Midbrain (tissue), 1 donor: ENCODE data around the gene AREG.

Source experiments
- DNase-seq: peaks from one replicate; lab custom pipeline; 2025; lab: John Stamatoyannopoulos, UW

AREG gene

DNA sequence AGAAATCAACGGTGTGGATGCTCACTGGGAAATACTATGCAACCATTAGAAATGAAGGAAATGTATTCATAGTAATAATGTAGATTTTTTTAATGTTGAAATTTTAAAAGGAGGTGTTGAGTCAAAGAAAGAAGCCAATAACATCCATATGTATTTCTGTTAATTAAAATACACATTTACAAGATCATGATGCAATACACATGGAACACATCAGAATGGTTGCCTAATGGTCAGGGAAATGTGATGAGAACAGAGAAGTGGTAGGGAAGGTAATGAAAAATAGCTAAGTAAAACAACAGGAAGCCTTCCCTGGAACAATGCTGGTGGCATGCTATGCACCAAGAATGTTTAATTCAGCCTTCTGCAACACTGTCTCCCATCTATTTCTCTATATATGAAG is 18.2 kb downstream of the AREG start:
- DNase-seq: no peak

DNA sequence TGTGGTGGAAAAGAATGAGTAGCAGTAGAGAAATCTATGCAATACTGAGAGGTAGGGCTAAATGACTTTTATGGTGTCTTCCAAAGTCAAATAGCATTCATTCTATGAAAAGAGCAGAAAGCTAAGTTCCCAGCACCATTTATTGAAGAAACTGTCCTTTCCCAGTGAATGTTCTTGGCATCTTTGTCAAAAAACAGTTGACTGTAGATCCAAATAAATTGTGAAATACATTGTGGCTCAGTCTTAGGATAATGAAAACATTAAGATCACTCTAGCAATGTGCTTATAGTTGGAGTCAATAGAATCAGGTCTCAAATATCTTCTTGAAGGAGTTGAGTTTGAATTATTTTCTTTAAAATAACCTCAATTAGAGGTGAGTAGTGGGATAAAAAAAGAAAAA is 19.4 kb downstream of the AREG start:
- DNase-seq: no peak

DNA sequence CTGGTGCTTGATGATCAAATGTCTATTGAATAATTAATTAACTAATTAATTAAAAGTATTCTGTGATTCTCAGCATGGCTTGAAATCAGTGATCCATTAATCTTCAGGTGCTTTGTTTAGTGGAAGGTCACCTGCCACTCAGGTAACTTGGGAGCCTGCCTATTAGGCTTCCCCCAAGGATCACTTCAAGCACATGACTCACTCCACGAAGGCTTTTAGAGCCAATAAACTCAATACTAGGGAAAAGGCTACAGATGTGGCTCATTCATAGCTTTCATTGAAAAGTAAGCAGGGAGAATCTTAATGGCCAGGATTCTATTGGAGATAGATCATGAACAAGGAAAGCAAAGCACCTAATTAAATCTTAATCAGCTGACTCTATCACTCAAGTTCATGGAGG is 21.3 kb downstream of the AREG start:
- no peak for DNase-seq

DNA sequence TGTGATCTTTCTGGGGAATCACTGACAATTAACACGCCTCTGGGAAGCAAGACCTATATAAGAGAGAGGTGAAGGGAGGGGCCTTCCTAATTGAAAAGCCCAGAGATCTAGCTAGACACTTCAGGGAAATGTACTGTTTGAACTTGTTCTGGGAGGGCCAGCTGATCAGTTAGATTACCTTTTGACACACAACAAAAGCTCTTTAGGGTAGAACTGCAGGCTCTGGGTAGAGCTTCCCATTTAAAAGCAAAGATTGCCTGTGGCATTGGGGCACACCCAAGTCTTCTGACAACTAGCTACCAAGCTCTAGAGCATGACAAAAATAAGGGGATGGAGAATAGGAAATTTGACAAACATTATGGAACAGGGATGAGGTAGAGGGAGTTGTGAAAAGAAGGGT is 26.3 kb downstream of the AREG start:
- DNase-seq: no peak

DNA sequence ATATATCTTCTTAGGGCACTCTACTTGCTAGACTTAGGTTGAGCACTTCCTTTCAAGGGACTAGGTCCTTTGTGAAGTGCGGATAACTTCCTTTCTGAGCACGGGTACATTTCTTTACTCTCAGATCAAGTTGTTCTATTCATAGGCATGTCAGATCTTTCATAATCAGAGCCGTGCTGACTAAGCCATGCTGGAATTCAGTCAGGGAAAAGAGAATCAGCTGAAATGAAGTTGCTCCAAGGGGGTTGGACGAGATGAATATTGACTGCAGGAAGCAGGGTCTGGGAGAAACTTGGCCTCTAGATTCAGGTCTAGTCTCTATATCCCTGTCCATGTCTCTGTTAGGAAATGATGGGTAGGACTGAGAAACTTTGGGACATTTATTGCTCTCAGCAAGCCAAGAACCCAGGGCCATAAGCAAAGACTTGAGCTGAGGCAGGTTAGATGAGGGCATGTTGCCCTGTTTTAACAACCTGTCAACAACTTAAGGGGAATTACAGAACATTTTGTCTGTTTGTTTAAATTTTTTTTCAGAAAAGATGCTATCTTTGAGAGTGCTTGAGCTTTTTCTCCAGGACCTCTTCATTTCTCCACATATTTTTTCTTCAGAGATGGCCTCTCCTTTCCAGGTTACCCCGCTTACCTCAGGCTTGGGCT is 28.3 kb downstream of the AREG start:
- no peak for DNase-seq

DNA sequence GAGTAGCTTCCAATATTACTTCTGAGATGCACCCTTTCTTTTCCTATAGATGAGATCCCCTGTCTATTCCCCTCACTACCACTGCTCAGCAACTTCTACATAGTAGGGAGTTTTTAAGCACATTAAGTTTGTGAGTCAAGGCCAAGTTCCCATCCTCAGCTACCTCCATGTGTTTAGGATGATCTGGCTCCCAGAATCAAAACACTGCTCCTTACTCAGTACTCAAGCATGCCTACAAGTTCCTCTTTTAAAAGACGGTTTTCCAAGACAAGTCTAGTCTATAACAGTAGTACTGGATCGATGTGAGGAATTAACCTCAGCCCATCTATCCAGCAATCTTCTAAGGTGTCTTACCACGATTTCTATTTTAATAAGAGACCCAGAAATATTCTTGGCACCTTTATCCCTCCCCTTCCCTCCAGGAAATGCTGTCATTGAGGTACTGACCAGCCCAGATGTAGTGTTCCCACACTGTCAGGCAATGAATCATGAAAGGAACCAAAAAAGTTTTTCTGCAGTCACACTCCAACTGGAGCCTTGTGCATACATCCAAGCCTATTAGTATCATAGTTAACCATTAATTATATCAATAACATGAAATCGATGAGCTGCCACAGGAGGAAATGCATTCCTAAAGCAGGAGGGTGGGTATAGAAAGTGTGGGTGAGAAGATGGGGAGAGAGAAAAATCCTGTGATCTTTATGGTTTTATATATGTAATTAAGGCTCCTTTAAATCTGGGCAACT is 29.6 kb downstream of the AREG start:
- no peak for DNase-seq

DNA sequence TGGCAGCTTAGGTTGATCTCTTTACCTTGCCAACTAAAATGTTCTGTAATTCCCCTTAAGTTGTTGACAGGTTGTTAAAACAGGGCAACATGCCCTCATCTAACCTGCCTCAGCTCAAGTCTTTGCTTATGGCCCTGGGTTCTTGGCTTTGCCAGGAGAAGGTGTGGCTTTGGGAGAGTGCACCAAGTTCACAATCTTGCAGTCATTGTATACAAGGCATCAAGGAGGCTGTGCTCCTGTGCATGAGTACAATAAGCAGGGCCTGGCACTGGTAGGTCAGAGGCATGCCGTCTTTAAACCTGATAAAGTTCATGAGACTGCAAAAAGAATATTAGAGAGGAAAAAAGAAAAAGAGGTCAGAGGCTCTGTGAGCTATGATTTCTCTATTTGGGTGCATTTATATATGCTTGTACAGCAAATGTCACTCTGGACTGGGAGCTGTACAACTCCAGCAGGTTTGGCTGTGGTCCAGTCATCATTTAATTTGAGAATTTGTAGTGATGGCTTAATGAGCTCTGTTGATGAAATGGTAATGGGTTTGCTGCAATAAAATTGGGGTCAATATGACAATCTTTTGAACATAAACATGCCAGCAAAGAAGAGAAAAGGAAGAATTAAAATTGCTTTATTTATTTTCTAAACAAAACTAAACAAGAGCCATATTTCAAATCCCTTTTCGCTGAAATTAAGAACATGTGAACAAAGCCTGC is 30.3 kb downstream of the AREG start:
- DNase-seq: no peak

DNA sequence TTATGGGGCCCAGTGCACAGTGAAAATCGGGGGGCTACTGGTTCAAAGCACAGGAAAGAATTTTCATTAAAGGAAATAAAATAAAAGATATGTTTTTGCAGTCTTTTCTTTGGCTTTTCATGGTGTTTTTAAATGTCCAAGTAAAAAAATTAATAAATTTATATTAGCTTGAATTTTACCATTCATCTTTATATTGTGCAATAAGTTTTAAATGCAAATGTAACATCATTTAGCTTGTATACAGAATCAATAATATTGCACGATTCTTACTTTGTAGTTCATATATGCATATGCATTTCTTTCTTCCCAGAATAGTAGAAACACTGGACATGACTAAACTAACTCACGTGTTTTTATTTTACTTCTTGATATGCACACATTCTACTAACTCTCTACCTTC is 31.0 kb downstream of the AREG start:
- DNase-seq: no peak

DNA sequence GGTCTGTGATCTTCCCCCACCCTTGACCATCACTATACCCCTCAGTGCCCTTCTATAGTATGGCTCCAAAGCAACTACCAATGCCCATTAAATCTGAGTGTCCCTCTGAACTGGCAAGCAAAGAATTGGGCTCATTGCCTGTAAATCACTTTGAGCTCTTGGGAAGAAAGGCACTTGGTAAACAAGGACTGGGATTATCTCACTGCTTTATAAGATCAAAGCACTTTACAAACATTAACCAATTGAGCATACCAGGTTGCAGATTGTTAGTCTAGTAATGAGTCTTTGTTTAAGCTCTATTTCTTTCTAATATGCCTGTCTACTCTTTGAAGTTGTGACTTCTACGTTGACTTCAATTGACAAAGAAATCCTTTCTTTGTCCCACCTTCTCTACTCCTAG is 34.1 kb downstream of the AREG start:
- DNase-seq: no peak

DNA sequence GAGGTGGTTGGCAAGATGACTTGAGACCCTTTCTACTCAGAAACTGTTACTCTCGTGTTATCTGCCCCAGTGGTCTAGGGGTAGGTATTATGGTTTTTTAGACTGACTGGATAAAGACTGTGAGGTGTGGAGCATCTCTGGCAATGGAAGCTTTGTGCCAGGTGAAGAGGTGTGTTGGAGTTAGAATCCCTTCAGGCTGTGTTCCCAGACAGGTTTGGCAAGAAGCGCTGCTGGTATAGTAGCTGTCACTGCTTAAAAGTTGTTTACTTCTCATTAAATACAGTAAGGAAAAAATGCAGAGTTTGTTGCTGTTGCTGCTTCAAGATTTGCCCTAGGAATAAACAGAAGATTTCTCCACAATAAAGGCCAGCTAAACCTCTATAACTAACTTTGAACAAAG is 35.3 kb downstream of the AREG start:
- DNase-seq: no peak

DNA sequence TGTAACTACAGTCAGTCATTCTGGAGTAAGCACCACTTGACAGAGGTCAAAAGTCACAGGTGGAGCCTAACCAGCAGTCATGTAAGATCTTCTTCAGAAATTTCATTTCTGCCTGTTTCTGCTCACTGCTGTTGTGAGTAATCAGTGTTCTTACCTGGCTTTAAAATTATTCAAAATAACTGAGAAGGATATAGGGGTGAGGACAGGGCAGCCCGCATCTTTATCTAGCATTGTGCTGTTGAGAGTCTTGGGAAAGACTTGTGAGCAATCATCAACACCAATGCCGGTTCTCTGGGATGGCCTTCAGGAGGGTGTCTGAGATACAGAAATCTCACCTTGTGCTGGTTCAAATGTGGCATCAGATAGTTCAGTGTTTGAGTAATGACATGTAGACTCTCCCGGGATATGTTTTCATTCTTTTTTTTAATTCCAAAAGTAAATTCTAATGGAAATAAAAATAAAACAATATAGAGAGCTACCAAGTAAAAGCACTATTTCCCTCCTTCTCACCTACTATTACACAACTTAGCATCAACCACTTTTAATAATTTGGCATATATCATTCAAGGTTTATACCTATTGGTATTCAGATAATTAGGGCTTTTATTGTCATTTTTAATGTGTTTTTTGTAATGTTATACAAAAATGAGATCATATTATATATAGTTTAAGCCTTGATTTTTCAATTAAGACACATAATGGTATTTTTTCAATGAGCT is 37.1 kb downstream of the AREG start:
- DNase-seq: no peak

DNA sequence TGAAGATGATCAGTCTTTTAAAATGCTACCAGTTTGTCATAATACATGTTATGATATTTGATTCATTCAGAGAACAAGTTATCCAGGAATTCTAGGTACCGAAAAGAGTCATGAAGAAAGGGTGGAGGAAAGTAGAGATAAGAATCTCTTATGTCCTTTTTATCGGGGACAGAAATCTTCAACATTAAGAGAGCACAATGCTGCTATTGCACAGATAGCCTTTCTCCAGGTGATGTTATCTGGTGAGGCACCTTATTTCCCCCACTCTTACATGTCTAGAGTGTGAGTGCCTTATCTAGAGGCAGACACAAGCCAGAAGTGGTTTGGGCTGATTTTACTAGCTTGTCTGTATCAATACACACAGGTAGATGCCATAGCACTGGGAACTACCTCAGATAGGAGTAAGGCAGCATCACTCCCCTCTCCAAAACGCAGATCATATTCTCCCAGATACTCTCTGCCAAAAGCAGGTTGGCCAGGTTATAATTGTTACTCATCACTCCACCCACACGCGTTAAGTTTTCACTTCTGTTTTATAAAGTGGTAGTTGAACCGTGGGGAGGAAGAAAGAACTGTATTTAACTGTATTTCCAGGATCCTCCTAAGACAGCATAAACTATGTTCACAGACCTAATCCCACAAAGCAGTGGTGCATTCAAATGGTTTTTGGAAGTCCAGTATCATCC is 38.4 kb downstream of the AREG start:
- DNase-seq: no peak

DNA sequence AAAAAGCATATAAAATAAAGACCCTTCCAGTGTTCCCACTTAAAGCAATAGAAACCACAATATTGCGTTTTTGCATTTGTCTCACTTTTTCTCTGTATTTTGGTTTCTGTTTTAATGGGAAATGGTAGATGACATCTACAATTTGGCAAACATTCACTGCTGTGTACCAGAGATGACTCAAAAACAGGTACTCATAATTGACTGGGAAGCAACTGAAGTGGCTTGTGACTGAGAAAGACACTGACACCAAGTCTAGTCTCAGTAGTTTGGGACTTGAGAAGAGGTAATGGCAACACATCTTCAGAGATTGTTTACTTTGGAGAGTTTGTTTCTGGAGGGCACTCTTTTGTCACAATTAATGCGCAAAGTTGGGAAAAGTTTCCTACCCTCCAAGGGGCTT is 42.0 kb downstream of the AREG start:
- DNase-seq: no peak

DNA sequence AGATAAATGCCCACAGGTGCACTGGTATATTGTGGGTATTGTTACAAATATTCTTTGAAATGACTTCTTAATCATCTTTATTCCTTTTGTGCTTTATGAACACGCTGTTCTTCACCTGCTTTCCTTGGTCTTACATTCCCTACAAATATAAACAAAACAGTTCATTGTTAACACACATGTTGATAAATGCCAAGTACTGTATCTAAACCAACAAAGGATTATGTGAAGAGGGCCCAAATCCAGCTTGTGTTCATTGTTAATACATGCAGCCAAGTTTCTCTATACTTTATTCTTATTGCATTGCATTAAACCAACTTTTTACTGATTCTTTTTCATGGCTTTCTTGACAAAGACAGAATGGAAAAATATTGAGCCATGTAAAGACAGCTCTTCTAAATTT is 42.8 kb downstream of the AREG start:
- DNase-seq: no peak

DNA sequence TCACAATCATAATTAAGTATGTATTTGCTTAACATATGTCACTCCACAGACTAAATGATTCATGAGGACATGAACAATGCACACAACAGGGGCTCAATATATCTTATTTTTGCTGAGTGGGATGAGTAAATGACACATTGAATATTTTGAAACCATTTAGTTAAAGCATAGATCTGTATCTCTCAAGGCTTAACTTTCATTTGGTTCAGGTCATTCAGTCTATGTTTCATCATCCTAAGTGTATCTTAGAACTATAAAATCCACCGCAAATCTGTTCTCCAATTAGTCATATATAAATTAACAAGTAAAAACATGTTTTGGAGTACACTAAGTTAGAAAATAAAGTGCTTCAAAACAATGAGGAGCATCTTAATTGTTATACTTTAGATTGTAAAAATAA is 45.8 kb downstream of the AREG start:
- DNase-seq: no peak

DNA sequence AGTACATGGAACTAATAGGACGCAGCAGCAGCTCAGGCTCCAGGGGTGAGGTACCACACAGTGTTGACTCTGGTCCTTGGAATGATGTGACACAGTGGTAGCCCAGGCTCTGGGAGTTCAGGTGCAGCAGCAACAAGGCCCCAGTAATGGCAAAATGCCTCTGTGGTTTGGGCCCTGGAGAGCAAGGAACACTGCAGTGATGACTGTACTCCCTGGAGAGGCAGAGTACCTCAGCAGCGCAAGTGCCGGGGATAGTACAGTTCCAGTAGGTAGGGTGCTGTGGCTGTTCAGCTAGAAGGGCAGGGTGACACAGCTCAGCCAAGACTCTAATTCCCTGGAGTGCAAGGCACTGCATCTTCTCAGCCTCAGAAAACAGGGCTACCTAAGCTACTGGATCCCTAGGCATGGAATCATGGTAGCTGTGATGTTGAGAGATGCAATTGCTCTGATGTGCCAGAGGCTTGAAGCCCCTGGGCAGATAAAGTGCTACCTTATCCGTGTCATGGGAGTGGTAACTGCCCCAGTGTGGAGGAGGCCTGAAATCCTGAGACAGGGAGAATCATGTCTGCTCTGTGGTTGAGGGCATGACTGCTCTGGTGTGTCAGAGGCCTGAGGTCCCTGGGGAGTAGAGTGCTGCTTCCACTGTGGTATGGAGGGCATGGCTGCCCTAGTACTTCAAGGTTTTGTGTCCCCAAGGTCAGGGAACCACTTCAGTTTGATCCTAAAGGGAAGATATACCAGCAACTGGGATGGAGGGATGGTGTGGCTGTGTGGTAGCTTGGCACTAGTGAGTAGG is 55.2 kb downstream of the AREG start:
- no peak for DNase-seq

DNA sequence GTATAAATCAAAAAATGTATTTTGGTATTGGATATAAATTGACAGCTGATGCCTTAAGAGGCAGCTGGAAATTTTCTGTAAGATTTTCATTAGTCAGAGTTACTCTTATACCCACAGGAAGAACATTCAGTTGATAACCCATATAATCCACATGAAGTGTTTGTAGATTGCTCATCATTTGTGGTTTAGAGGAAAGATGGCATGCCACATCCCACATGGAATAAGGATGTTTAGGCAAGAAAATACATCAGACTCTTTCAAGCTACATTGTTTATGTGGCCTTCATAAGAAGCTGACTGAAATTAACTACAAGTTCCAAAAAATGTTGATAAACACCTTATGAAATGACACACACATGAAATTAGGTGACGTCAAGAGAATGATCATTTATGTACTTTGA is 56.6 kb downstream of the AREG start:
- no peak for DNase-seq

DNA sequence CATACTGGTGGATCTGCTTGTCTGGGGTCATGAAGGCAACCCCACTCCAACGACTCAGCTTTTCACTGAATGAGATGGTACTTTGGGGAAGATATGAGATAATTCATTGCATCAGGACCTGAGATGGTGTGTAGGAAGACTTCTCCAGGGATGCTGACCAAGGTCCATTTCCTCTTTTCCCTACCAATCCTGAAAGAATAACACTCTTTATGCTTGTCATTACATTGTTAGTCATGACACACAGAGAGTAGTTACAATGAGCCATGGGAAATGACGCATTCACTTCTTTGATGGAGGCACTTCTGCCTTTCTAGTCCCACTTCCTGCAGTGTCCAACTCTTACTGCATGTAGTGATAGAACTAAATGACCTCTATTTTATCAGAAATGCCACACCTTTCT is 58.6 kb downstream of the AREG start:
- no peak for DNase-seq

DNA sequence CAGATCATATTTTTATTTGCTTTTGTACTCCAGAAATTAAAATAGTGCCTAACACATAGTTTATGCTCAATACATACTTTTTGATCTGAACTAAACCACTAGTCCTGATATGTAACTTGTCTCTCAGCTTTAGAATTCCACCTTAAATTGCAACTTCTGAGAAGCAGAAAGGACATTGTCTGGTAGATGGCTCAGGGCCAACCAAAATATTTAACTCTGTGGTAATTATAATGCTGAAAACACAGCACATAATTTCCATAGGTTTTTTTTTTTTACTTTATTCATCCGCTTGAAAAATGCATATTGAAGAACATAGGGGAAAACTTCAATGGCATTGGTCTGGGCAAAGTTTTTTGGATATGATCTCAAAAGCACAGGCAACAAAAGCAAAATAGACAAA is 59.3 kb downstream of the AREG start:
- DNase-seq: no peak
